Activated CD4-positive, alpha-beta T cell treated with anti-CD3 and anti-CD28 coated beads, Interleukin-2, amount 10 ng/mL, durations not matched to agents 7 days and 5 days (primary cell): ENCODE measurements around the gene PRIMPOL. TPM values are rescaled to one million over a fixed set of nuclear protein-coding genes. Genes with fewer than 3 reads are reported as not detected.
A peak's percentile ranks its signal among the peaks of the same experiment; 100 is the strongest.

Experiments used
- CTCF ChIA-PET: fragments of 350-600 bp; sonication (Branson Sonifier 250); formaldehyde crosslinking; loops from one replicate; lab custom pipeline; 2021; ENCODE audit warnings: antibody characterized with exemption; lab: Charles Lee
- POLR2A ChIA-PET: fragments of 350-600 bp; sonication (Branson Sonifier 250); formaldehyde crosslinking; loops from one replicate; lab custom pipeline; 2021; ENCODE audit warnings: antibody characterized with exemption; lab: Charles Lee
- DNase-seq: peaks from one replicate; pipeline ENCODE4 v3.0.0-alpha.2; 2020
- H3K27ac Mint-ChIP-seq: one replicate; pipeline ENCODE4 v1.8.0; 2021; ENCODE audit warnings: mild to moderate bottlenecking, moderate library complexity, mixed read lengths
- H3K27me3 Mint-ChIP-seq: one replicate; pipeline ENCODE4 v1.8.0; 2021; ENCODE audit warnings: mixed read lengths
- H3K36me3 Mint-ChIP-seq: one replicate; pipeline ENCODE4 v1.8.0; 2021; ENCODE audit warnings: low read depth, mixed read lengths
- H3K4me1 Mint-ChIP-seq: one replicate; pipeline ENCODE4 v1.8.0; 2021; ENCODE audit warnings: mixed read lengths
- H3K4me3 Mint-ChIP-seq: one replicate; pipeline ENCODE4 v1.8.0; 2021; ENCODE audit warnings: mild to moderate bottlenecking, moderate library complexity, mixed read lengths
- H3K9me3 Mint-ChIP-seq: one replicate; pipeline ENCODE4 v1.8.0; 2021; ENCODE audit warnings: mixed read lengths
- total RNA-seq, 2 experiments: library from RNA; stranded (reverse); gene quantifications; one replicate each; pipeline ENCODE4 v1.2.3, GENCODE V29; 2021

PRIMPOL gene
- total RNA-seq, 2 experiments from 2014 or later: 20.2 to 21.4 TPM

DNA sequence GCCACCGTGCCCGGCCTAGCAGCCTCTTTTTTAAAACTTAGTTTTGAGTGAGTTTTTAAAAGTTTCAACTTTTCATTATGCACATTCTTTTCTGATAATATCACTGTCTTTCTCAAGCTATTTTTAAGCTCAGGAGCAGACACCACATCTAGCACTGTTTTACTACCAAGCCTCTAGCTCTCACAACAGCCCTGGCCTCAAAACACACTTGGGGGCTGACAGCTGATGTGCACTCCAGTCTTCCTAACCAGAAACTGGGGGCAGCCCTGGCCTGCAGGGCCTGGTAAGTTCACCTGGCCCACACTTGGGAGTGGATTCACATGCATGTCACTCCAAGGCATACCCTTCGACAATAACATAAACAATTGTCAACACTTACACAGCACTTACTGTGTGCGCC lies 50.4 kb downstream of the PRIMPOL start:
- H3K4me1 Mint-ChIP-seq: peaks cover 4% of the 10 kb centered on the region
- no peaks in the 10 kb centered on the region for H3K9me3 Mint-ChIP-seq
- H3K27me3 Mint-ChIP-seq: no peaks in the 10 kb centered on the region
- no peak overlapping the region for H3K27ac Mint-ChIP-seq
- DNase-seq: no peak
- H3K4me3 Mint-ChIP-seq: no peak overlapping the region
- ChIA-PET CTCF (interaction anchor here (1.0 to 1.8 kb wide), 3 partner anchors 9 to 63 kb away, joined by 3 to 5 read pairs (median 4); no protein-coding TSS in a partner anchor), POLR2A (no interaction called here)
- H3K36me3 Mint-ChIP-seq: peaks cover 50% of the 10 kb centered on the region

DNA sequence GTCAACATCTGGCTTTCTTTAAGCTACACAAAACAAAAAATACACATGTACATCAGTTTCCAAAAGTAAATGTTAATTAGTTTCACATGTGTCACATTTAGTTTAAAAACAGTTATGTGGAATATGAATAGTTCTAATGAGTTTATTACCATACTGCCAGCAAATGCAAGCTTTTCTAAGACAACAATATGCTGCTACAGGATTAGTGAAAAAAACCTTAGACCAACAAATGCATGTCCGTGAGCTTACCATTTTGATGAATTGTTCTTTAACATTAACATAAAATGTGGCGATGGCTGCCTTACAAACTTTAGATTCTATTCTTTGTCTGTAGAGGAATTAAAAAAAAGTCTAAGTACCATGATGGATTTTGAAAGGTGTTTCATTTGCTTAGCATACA lies 52.6 kb downstream of the PRIMPOL start:
- Mint-ChIP-seq H3K4me1 (peaks cover 15% of the 10 kb centered on the region), H3K36me3 (peaks cover 57% of the 10 kb centered on the region), H3K27ac (no peak overlapping the region), H3K27me3 (no peaks in the 10 kb centered on the region), H3K4me3 (no peak overlapping the region), H3K9me3 (no peaks in the 10 kb centered on the region)
- POLR2A ChIA-PET: no interaction called here
- DNase-seq: no peak
- CTCF ChIA-PET: interaction anchor here (0.9 to 1.8 kb wide), 2 partner anchors 8 to 32 kb away, joined by 3 to 5 read pairs; partner anchors contain the start of gene CENPU

GRCh38 chr4:184705692-184706091 lies 56.2 kb downstream of the PRIMPOL start:
- peak overlapping the region; percentile 0 for H3K4me3 Mint-ChIP-seq
- H3K4me1 Mint-ChIP-seq: peaks cover 20% of the 10 kb centered on the region
- H3K27me3 Mint-ChIP-seq: no peaks in the 10 kb centered on the region
- POLR2A ChIA-PET: no interaction called here
- peaks cover 73% of the 10 kb centered on the region for H3K36me3 Mint-ChIP-seq
- CTCF ChIA-PET: no interaction called here
- DNase-seq: peak; percentile 9
- H3K9me3 Mint-ChIP-seq: no peaks in the 10 kb centered on the region
- H3K27ac Mint-ChIP-seq: no peak overlapping the region

DNA sequence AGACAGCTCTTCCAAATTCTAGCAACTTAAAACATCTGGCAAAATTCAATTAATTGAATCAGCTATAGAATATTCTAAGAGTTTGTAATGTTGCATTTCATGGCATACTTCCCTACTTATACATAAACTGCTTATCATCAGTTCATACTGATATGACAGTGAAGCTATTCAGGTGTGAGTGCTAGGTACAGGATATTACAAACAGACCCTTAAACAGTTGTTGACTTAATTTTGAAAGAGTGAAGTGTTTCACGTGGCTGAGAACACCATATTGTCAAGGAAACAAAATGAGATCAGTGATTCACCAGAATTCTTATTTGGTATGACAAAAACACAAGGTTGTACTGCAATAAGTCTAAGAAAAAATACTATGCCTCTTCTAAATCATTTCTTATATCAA lies 56.9 kb downstream of the PRIMPOL start:
- H3K27me3 Mint-ChIP-seq: no peaks in the 10 kb centered on the region
- no peaks in the 10 kb centered on the region for H3K9me3 Mint-ChIP-seq
- peaks cover 72% of the 10 kb centered on the region for H3K36me3 Mint-ChIP-seq
- H3K4me1 Mint-ChIP-seq: peaks cover 20% of the 10 kb centered on the region
- ChIA-PET POLR2A (no interaction called here), CTCF (interaction anchor here (1.4 to 2.5 kb wide), 4 partner anchors 10 to 28 kb away, joined by 3 to 7 read pairs (median 4); partner anchors contain the start of gene CENPU)
- H3K27ac Mint-ChIP-seq: no peak overlapping the region
- no peak overlapping the region for H3K4me3 Mint-ChIP-seq
- no peak for DNase-seq

GRCh38 chr4:184712322-184712721 lies 62.8 kb downstream of the PRIMPOL start:
- no peaks in the 10 kb centered on the region for H3K9me3 Mint-ChIP-seq
- ChIA-PET POLR2A (no interaction called here), CTCF (interaction anchor here (0.6 kb wide), 2 partner anchors 13 to 17 kb away, joined by 3 read pairs; no protein-coding TSS in a partner anchor)
- H3K27me3 Mint-ChIP-seq: no peaks in the 10 kb centered on the region
- no peak overlapping the region for H3K4me3 Mint-ChIP-seq
- DNase-seq: no peak
- H3K27ac Mint-ChIP-seq: no peak overlapping the region
- H3K4me1 Mint-ChIP-seq: peaks cover 4% of the 10 kb centered on the region
- H3K36me3 Mint-ChIP-seq: peaks cover 69% of the 10 kb centered on the region

GRCh38 chr4:184713887-184714286 lies 64.3 kb downstream of the PRIMPOL start:
- POLR2A ChIA-PET: no interaction called here
- Mint-ChIP-seq H3K27me3 (no peaks in the 10 kb centered on the region), H3K4me1 (peaks cover 5% of the 10 kb centered on the region), H3K9me3 (no peaks in the 10 kb centered on the region), H3K27ac (no peak overlapping the region), H3K4me3 (no peak overlapping the region), H3K36me3 (peaks cover 69% of the 10 kb centered on the region)
- no peak for DNase-seq
- CTCF ChIA-PET: interaction anchor here (0.9 to 1.5 kb wide), 5 partner anchors 8 to 75 kb away, joined by 3 to 4 read pairs (median 3); no protein-coding TSS in a partner anchor

DNA sequence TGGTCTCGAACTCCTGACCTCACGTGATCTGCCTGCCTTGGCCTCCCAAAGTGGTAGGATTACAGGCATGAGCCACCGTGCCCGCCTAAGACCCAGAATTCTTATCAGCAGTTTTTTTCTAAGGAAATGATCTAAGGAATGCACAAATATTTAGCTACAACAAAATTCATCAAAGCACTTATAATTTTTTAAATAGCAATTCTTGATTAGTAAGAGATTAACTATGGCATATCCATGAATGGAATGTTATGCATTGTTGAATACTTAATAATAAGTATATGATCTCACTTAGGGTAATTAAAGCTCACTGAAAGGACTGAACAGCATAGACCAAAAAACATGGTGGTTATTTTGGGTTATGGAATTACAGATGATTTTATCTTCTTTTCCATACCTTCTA lies 66.0 kb downstream of the PRIMPOL start:
- peaks cover 10% of the 10 kb centered on the region for H3K4me1 Mint-ChIP-seq
- no peaks in the 10 kb centered on the region for H3K27me3 Mint-ChIP-seq
- CTCF ChIA-PET: interaction anchor here (1.5 kb wide), 1 partner anchor 451 kb away, joined by 3 read pairs; no protein-coding TSS in a partner anchor
- POLR2A ChIA-PET: no interaction called here
- DNase-seq: no peak
- no peaks in the 10 kb centered on the region for H3K9me3 Mint-ChIP-seq
- H3K4me3 Mint-ChIP-seq: no peak overlapping the region
- H3K36me3 Mint-ChIP-seq: peaks cover 68% of the 10 kb centered on the region
- H3K27ac Mint-ChIP-seq: no peak overlapping the region

DNA sequence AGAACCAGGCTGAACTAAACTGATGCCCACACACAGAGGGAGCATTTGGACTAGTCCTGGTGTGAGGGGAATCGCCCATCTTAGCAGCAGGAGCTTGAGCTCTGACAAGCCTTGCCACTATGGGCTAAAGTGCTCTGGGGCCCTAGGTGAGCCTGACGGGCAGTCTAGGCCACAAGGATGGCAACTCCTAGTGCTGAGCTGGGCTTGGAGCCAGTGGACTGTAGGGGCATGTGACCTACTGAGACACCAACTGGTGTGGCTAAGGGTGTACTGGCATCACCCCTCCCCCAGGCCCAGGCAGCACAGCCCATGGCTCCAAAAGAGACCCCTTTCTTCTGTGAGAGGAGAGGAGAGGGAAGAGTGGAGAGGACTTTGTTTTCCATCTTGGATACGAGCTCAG lies 69.9 kb downstream of the PRIMPOL start:
- ChIA-PET CTCF (interaction anchor here (0.9 to 1.3 kb wide), 3 partner anchors 11 to 25 kb away, joined by 3 to 4 read pairs (median 3); no protein-coding TSS in a partner anchor), POLR2A (no interaction called here)
- Mint-ChIP-seq H3K27me3 (no peaks in the 10 kb centered on the region), H3K9me3 (peaks cover 6% of the 10 kb centered on the region), H3K36me3 (peaks cover 73% of the 10 kb centered on the region), H3K4me1 (peaks cover 28% of the 10 kb centered on the region), H3K27ac (no peak overlapping the region), H3K4me3 (no peak overlapping the region)
- no peak for DNase-seq

DNA sequence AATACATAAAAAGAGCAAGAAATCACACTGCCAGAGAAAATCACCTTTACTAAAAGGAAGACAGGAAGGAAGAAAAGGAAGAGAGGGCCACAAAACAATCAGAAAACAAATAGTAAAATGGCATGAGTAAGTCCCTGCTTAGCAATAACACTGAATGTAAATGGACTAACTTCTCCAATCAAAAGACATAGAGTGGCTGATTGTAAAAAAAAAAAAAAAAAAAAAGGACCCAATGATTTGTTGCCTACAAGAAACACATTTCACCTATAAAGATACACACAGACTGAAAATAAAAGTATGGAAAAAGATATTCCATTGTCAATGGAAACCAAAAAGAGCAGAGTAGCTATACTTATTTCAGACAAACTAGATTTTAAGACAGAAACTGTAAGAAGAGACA lies 71.7 kb downstream of the PRIMPOL start:
- Mint-ChIP-seq H3K4me3 (no peak overlapping the region), H3K36me3 (peaks cover 77% of the 10 kb centered on the region), H3K27me3 (no peaks in the 10 kb centered on the region), H3K27ac (no peak overlapping the region), H3K4me1 (peaks cover 35% of the 10 kb centered on the region), H3K9me3 (peaks cover 6% of the 10 kb centered on the region)
- no peak for DNase-seq
- POLR2A ChIA-PET: no interaction called here
- CTCF ChIA-PET: interaction anchor here (0.9 to 1.2 kb wide), 2 partner anchors 8 to 21 kb away, joined by 3 read pairs; no protein-coding TSS in a partner anchor

DNA sequence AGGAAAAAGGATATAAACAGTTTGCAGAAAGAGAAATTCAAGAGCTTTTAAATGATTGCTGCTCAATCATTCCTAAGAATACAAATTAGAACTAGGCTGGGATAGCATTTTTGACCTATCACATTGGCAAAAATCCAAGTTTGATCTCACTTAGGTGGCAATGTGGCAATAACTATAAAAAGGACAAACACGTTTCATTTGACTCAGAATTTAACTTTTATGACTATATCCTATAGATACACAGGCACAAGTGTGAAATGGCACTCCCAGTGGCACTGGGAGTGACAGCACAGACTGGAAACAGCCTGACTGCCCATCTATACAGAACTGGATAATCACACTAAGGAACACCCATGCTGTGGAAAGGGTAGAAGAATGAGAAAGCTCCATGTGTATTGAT lies 73.3 kb downstream of the PRIMPOL start:
- ChIA-PET POLR2A (no interaction called here), CTCF (interaction anchor here (0.6 to 1.4 kb wide), 10 partner anchors 10 to 460 kb away, joined by 3 to 5 read pairs (median 3); partner anchors contain the start of gene CENPU)
- H3K36me3 Mint-ChIP-seq: peaks cover 79% of the 10 kb centered on the region
- H3K27ac Mint-ChIP-seq: no peak overlapping the region
- no peak for DNase-seq
- no peak overlapping the region for H3K4me3 Mint-ChIP-seq
- H3K4me1 Mint-ChIP-seq: peaks cover 42% of the 10 kb centered on the region
- H3K27me3 Mint-ChIP-seq: no peaks in the 10 kb centered on the region
- peaks cover 6% of the 10 kb centered on the region for H3K9me3 Mint-ChIP-seq

DNA sequence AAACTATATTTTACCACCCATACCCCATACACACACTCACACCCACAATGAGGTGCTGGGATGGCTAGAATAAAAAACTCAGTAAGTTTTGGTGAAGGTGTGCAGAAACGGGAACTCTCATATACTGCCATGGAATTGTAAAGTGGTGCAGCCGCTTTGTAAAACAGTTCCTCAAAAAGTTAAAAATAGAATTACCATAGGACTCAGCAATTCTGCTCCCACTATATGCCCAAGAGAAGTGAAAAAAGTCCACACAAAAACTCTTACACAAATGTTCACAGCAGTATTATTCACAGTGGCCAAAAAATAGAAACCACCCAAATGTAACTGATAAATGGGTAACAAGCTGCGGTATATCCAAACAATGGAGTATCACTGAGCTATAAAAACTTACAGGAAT lies 77.9 kb downstream of the PRIMPOL start:
- Mint-ChIP-seq H3K36me3 (peaks cover 66% of the 10 kb centered on the region), H3K27ac (no peak overlapping the region), H3K9me3 (no peaks in the 10 kb centered on the region), H3K27me3 (no peaks in the 10 kb centered on the region), H3K4me1 (peaks cover 58% of the 10 kb centered on the region), H3K4me3 (no peak overlapping the region)
- no peak for DNase-seq
- ChIA-PET POLR2A (no interaction called here), CTCF (no interaction called here)

GRCh38 chr4:184728858-184729257 lies 79.3 kb downstream of the PRIMPOL start:
- ChIA-PET CTCF (no interaction called here), POLR2A (no interaction called here)
- no peak overlapping the region for H3K4me3 Mint-ChIP-seq
- H3K4me1 Mint-ChIP-seq: peaks cover 57% of the 10 kb centered on the region
- H3K27ac Mint-ChIP-seq: peak overlapping the region; percentile 27
- no peaks in the 10 kb centered on the region for H3K9me3 Mint-ChIP-seq
- H3K27me3 Mint-ChIP-seq: no peaks in the 10 kb centered on the region
- no peak for DNase-seq
- peaks cover 58% of the 10 kb centered on the region for H3K36me3 Mint-ChIP-seq

DNA sequence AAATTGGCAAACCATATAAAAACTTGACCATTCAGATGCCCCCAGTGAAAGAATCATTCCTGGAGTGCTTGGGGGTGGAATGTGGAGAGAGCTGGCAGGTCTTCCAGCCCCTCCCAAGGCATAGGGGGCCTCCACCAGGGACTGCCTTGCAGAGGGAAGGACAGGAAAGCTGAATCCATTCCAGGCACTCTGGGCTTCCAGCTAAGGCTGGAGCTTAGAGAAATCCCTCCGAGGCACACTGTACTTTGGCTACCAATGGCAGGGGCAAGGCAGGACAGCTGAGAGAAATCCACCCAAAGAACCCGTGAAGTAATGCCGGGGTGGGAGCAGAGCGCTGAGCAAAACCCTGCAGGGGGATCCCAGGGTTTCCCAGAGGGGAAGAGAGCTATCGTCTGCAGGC lies 80.4 kb downstream of the PRIMPOL start:
- ChIA-PET POLR2A (no interaction called here), CTCF (interaction anchor here (1.1 kb wide), 1 partner anchor 8 kb away, joined by 3 read pairs; no protein-coding TSS in a partner anchor)
- Mint-ChIP-seq H3K9me3 (no peaks in the 10 kb centered on the region), H3K4me3 (no peak overlapping the region), H3K36me3 (peaks cover 47% of the 10 kb centered on the region), H3K27me3 (no peaks in the 10 kb centered on the region), H3K4me1 (peaks cover 62% of the 10 kb centered on the region), H3K27ac (no peak overlapping the region)
- no peak for DNase-seq
